GM21717 (cell line): ENCODE data around the gene AUNIP.
"Not testable (repeated sequence)": the region's sequence is repeated elsewhere in the genome, so short reads cannot be mapped to it uniquely, and the experiment has no call there.

Source experiments
- ATAC-seq: cut with Tn5 transposase; IDR thresholded peaks from one replicate; pipeline ENCODE4 v1.9.1; 2021; ENCODE audit warnings: mild to moderate bottlenecking, moderate library complexity; ENCODE audit not compliant: unreplicated experiment

The AUNIP gene

DNA sequence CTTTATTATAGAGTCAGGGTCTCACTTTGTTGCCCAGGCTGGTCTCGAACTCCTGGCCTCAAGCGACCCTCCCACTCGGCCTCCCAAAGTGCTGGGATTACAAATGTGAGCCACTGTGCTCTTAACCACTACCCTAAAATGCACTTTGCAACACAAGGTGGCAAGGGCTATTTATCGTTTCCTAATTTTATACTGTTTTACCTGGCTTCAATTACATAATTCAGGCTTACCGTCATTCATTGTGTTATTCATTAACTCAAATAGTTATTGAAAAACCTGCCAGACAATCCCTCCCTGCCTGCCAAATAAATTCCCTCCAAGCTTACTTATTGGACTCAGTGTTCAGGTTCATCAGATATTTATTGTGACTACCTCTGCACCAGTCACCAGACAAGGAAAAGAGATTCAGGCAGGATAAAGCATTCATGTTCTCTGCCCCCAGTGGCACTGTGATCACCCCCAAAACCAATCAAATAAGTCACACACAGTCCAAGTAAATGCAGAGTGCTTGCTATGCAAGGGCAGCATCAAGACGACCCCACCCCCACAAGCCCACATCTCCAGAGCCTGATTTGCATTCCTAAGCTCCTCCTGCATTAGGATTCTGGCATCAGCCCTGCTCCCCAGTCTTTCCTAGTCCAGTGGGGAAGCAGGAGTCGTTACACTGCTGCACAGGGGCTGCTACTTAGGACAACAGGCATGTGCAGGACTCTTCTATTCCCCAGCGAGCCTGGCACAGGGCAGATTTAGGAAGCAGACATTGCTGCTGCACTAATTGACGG is 8.1 kb upstream of the AUNIP start:
- no peak for ATAC-seq

DNA sequence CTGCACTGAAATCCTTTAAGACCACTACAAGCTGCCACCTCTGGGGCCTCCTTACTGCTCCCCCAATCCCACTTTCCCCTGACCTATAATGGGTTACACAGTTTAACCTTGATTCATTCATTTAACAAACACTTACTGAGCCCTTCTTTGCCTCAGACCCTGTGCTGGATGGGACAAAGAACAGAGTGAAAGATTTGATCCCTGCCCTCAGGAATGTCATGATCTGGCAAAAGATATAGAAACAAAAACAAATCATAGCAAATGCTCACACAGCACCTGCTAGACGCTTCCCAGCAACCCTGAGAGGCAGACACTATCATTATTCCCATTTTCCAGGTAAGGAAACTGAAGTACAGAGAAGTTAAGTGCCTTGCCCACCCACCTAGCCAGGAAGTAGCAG is 7.0 kb upstream of the AUNIP start:
- no peak for ATAC-seq

DNA sequence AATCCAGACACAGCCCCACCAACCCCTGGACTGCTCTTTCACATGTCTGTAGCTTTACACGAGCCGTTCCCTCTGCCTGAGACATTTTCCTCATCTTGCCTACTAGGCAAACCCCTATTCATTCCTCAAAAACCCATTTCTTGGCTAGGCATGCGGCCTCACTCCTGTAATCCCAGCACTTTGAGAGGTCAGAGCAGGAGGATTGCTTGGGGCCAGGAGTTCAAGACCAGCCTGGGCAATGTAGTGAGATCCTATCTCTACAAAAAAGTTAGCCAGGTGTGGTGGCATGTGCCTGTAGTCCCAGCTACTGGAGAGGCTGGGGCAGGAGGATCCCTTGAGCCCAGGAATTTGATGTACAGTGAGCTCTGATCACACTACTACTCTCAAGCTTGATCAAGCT is 5.2 kb upstream of the AUNIP start:
- no peak for ATAC-seq

GRCh38 chr1:25863486-25864262 is 4.4 kb upstream of the AUNIP start:
- ATAC-seq = no peak

DNA sequence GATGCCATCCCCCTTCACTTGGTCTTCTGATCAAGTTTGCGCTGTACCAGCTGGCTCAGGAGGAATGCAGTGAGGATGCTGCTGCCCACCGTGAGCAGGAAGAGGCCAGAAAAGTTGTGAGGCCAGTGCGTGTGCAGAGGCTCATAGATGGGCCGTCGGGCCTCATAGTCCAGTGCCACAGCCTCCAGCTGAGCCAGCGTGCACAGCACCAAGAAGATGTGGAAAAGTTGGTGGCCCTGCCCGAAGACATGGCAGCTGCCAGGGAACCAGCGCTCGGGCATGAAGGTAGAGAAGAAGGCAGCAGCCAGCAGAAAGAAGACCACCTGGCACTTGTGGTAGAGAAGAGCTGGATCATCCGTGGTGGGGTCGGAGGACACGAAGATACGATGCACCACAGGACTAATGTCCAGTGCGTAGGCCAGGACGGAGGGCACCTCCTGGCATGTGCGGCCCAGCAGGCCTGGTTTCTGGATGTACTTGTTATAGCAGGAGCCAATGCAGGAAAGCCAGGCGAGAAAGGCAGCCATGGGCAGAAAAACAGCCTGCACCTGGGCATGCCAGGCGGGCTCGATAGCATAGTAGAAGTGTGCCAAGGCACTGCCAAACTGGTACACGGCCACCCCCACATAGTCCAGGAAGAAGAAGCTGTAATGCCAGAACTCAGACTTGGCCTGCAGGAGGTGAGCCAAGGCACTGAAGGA is 3.7 kb upstream of the AUNIP start:
- no peak for ATAC-seq

DNA sequence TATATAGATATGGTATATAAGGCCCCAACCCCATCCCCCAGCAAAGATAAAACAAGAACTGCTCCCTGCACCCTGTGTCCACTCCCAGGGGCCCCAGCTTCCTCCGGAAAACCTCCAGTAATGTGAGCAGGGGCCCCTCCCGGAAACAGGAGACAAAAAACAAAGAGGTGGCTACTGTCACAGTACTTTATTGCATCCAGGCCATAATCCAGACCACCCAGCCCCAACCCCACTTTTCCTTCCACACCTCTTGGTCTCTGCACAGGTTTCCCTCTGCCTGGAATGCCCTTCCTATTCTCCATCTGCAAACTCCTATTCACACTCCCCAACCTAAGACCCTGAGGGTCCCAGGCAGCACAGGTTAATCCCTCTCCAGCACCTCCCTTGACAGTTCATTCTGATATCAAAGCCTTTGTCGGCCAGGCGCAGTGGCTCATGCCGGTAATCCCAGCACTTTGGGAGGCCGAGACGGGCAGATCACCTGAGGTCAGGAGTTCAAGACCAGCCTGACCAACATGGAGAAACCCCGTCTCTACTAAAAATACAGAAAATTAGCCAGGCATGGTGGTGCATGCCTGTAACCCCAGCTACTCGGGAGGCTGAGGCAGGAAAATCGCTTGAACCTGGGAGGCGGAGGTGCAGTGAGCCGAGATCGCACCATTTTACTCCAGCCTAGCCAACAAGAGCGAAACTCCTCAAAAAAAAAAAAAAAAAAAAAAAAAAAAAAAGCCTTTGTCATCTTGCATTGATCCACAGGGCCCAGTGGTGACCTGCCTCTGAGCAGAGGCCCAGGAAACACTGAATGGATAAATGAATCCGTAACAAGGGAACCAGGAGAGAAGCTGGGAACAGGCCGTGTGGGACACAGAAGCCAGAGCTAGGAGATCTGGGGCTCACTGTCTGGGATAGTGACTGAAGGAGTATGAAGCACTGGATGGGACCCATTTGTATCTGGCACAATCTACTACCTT is 2.3 kb upstream of the AUNIP start:
- ATAC-seq = no peak

GRCh38 chr1:25858494-25858893 is 763 bp downstream of the AUNIP start:
- ATAC-seq = no peak

DNA sequence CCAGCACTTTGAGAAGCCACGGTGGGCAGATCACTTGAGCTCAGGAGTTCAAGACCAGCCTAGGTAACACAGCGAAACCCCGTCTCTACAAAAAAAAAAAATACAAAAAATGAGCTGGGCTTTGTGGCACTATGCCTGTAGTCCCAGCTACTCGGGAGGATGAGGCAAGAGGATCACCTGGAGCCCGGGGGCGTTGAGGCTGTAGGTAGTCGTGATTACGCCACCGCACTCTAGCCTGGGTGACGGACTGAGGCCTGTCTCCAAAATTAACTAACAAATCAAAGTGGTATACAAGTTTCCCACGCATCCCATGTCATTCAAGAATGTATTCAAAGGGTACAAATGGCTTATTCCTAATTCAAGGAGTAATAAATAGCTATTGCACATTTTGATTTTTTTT is 2.4 kb downstream of the AUNIP start:
- no peak for ATAC-seq

DNA sequence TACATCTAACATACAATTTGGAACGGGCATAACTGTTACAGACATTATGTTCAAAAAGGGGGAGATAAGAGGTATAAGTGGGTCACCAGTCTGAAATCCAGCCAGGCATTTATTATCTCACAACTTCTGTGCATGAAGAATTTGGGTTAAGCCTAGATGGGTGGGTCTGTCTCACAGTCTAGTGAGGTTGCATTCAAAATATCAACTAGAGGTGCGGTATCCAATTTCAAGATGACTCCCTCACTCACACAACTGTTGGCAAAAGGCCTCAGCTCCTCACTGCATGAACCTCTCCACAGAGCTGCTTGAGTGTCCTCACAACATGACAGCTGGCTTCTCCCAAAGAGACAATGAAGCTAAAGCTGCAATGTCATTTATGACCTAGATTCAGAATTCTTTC is 4.7 kb downstream of the AUNIP start:
- ATAC-seq = no peak

DNA sequence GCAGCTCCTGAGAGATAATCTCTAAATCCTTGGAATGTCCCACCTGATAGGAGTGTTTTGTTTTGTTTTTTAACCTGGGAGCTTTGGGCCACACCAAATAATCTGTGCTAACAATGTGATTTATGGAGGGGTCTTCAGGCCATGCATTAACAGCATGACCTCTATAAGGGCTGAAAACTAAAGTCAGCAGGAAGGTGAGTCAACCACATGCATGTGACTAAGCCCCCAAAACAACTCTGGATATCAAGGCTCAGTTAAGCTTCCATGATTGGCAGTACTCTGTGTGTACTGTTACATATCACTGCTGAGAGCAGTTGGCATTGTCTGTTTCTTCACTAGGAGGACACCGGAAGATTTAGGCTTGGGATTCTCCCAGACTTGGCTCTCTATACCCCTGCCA is 10.7 kb downstream of the AUNIP start:
- ATAC-seq = no peak

GRCh38 chr1:25847929-25848328 is 11.3 kb downstream of the AUNIP start:
- ATAC-seq = no peak

DNA sequence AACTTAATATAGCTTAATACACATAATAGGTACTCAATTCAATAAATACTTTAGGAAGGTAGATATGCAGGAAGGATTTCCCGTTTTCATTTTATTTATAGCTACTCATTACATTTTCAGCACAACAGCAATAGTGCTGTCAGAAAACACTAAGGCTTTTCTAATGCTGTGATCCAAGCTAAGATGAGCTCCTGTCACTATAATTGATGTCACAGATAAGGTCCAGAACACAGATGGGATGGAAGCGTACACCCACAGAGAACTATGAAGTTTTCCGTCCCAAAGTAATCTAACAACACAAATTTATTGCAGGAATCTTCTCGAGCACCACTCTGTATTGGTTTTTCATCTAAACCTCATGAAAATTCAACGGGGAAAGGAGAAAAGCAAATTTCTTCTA is 13.6 kb downstream of the AUNIP start:
- no peak for ATAC-seq

GRCh38 chr1:25844536-25845337 is 14.5 kb downstream of the AUNIP start:
- no peak for ATAC-seq

- ATAC-seq = no peak
These were observed 15.8 kb downstream of the AUNIP start for GRCh38 chr1:25843483-25843882.

- ATAC-seq = not testable (repeated sequence)
These were observed 19.4 kb downstream of the AUNIP start for GRCh38 chr1:25839808-25840207.

DNA sequence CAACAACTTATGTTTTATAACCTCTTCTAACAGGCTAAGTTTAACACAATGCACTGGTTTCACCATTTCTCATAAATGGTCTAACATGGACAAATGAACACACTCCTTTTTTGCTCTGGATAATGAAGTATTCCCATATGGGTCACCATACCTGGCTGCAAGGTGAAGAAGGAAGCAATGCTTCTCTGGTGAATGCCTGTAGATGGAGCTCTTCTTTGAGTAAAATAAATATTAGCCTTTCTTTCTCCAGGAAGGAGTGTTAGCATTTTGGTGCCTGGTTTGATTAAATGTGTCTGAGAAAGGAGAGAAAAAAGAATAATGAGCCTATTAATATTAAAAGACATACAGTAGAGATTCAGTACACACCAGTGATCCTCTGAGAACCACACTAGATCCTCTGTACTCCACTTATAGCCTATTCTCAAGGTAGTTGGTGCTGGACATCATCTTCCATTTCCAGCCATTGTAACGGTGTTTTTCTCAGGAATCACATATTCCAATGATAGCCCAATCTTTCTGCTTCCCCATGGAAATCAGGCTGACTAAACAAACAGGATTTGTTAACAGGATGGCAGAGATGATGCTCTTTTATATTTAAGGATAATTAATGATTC is 21.9 kb downstream of the AUNIP start:
- ATAC-seq = no peak

DNA sequence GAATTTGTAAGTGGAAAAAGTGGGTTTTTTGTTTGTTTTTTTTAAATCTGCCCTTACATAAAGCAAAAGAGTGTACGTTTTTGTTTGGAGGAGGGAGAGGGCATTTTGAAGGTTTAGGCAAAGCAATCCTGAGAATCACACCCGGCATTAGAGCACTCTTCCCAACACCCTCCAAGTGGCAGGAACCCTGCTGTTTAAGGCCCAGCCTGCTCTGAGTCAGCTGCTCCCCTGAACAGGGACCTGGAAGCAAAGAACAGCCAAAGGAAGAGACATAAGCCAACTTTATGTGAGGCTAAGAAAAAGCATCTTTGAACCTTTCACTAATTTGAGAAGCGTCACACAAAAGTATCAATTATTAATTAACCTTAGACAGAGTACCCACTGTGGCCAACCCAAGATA is 22.6 kb downstream of the AUNIP start:
- no peak for ATAC-seq

DNA sequence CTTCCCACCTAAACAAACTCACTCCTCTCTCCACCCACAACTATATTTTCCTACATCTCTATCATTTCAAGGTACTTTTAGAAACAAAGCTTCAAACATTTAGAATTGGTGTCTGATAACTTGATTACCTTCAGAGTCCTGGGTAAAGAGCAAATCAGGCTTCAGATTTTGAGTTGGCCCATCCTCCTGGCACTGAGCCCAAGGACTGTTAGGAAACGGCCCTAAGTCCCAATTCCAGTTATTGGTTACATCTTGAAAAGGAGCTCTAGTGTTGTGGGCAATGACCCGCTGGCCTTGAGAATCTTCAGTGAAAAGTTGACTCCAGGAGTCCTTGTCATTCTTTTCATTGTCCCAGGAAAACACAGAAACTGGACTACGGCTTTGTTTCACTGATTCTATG is 24.4 kb downstream of the AUNIP start:
- ATAC-seq = no peak

DNA sequence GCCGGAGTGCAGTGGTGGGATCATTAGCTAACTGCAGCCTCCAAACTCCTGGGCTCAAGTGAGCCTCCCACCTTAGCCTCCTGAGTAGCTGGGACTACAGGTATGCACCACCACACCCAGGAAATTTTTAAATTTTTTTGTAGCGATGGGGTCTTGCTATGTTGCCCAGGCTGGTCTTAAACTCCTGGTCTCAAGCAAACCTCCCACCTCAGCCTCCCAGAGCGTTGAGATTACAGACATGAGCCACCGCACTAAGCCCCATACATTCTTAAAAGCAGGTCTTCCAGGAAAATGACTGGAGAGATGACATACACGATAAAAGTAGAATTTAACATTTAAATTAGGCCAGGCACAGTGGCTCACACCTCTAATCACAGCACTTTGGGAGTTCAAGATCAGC is 26.1 kb downstream of the AUNIP start:
- no peak for ATAC-seq
